ENCODE data around the gene MRPL40. TPM values are rescaled to one million over a fixed set of nuclear protein-coding genes. Genes with fewer than 3 reads are reported as not detected.
"Not testable (repeated sequence)": the region's sequence is repeated elsewhere in the genome, so short reads cannot be mapped to it uniquely, and the experiment has no call there.

MRPL40 gene
- total RNA-seq, 2 donors from 2014 or later = 28.6 to 54.3 TPM

- intact Hi-C loops (cut with DNase I) = loop anchor here (5.0 to 10.0 kb wide), 2 partner anchors 37 to 146 kb away; partner anchors contain the start of genes CDC45, CLTCL1 and UFD1
- WGBS = 87% methylated on average over 7 of the region's 8 CpGs
- H3K36me3 ChIP-seq = peaks cover 0 to 5% of the 10 kb centered on the region in 2 donors
- TF ChIP-seq CTCF (IDR thresholded peaks at IDR 0.05) (no peak), POLR2AphosphoS5 (IDR thresholded peaks at IDR 0.05) (no peak), POLR2A (IDR thresholded peaks at IDR 0.05) (no peak)
- H3K4me1 ChIP-seq (replicated peaks) = no peaks in the 10 kb centered on the region
- H3K9me3 ChIP-seq = no peaks in the 10 kb centered on the region
- H3K4me3 ChIP-seq = no peak overlapping the region
- H3K27ac ChIP-seq = no peak overlapping the region
- no peak for DNase-seq (ENCODE audit: low spot score)
- no peaks in the 10 kb centered on the region for H3K27me3 ChIP-seq (replicated peaks; ENCODE audit: insufficient read depth)
These were observed 8.3 kb downstream of the MRPL40 start for GRCh38 chr22:19440411-19441195.

- no peaks in the 10 kb centered on the region for H3K36me3 ChIP-seq
- no peak overlapping the region for H3K27ac ChIP-seq
- no peaks in the 10 kb centered on the region for H3K27me3 ChIP-seq (replicated peaks; ENCODE audit: insufficient read depth)
- TF ChIP-seq POLR2AphosphoS5 (IDR thresholded peaks at IDR 0.05) = no peak
- TF ChIP-seq CTCF (IDR thresholded peaks at IDR 0.05) = no peak
- no peak for TF ChIP-seq POLR2A (IDR thresholded peaks at IDR 0.05)
- H3K9me3 ChIP-seq = no peaks in the 10 kb centered on the region
- H3K4me3 ChIP-seq = no peak overlapping the region
- WGBS = 95% methylated on average over 2 of the region's 2 CpGs
- no peak for DNase-seq (ENCODE audit: low spot score)
- intact Hi-C loops (cut with DNase I) = loop anchor here (5.0 to 10.0 kb wide), 2 partner anchors 35 to 147 kb away; partner anchors contain the start of genes CDC45, CLTCL1 and UFD1
- H3K4me1 ChIP-seq (replicated peaks) = peaks cover 3% of the 10 kb centered on the region
These were observed 9.8 kb downstream of the MRPL40 start for GRCh38 chr22:19442166-19442565.

- 59% methylated on average over 5 of the region's 7 CpGs for WGBS
- peaks cover 3% of the 10 kb centered on the region for H3K4me1 ChIP-seq (replicated peaks)
- no peak overlapping the region for H3K27ac ChIP-seq
- no peaks in the 10 kb centered on the region for H3K36me3 ChIP-seq
- H3K4me3 ChIP-seq = no peak overlapping the region
- TF ChIP-seq CTCF (IDR thresholded peaks at IDR 0.05) = no peak
- TF ChIP-seq POLR2A (IDR thresholded peaks at IDR 0.05) = no peak
- TF ChIP-seq POLR2AphosphoS5 (IDR thresholded peaks at IDR 0.05) = no peak
- intact Hi-C loops (cut with DNase I) = loop anchor here (5.0 to 10.0 kb wide), 2 partner anchors 34 to 149 kb away; partner anchors contain the start of genes CDC45, CLTCL1 and UFD1
- no peak for DNase-seq (ENCODE audit: low spot score)
- no peaks in the 10 kb centered on the region for H3K27me3 ChIP-seq (replicated peaks; ENCODE audit: insufficient read depth)
- no peaks in the 10 kb centered on the region for H3K9me3 ChIP-seq
These were observed 11.3 kb downstream of the MRPL40 start for GRCh38 chr22:19443544-19444211.

GRCh38 chr22:19445279-19445982 is 13.1 kb downstream of the MRPL40 start:
- not testable (repeated sequence) for H3K27ac ChIP-seq; H3K36me3 ChIP-seq; H3K4me3 ChIP-seq; DNase-seq (ENCODE audit: low spot score); H3K27me3 ChIP-seq (replicated peaks; ENCODE audit: insufficient read depth); H3K9me3 ChIP-seq; H3K4me1 ChIP-seq (replicated peaks)
- intact Hi-C loops (cut with DNase I) = loop anchor here (10.0 kb wide), 1 partner anchor 151 kb away; the partner anchor contains the start of gene CLTCL1
- 92% methylated on average over 9 of the region's 9 CpGs for WGBS

Measured in prostate gland (tissue), 2 donors.